Thyroid gland (tissue), 4 donors: ENCODE results near the gene IFNA14.
"Not testable (repeated sequence)": the region's sequence is repeated elsewhere in the genome, so short reads cannot be mapped to it uniquely, and the experiment has no call there.

ENCODE experiments used
- POLR2A ChIP-seq, 2 donors: fragments of 450-650 bp; IDR thresholded peaks; one replicate each; pipeline ENCODE4 v1.6.1; 2017; ENCODE audit warnings: antibody characterized with exemption in 2 of 2, mild to moderate bottlenecking in 2 of 2, moderate library complexity in 1 of 2
- TF ChIP-seq, protein P1 (sequence below), 6 experiments: fragments of 200-600 bp in 3 of 6; fragments of 450-650 bp in 3 of 6; sonication (generic) in 3 of 6; IDR thresholded peaks; one replicate each; pipeline ENCODE4 v1.5.1; 2016 to 2019; ENCODE audit warnings: antibody characterized with exemption in 6 of 6, mild to moderate bottlenecking in 2 of 6, inconsistent platforms in 1 of 6, moderate library complexity in 1 of 6

DNA sequence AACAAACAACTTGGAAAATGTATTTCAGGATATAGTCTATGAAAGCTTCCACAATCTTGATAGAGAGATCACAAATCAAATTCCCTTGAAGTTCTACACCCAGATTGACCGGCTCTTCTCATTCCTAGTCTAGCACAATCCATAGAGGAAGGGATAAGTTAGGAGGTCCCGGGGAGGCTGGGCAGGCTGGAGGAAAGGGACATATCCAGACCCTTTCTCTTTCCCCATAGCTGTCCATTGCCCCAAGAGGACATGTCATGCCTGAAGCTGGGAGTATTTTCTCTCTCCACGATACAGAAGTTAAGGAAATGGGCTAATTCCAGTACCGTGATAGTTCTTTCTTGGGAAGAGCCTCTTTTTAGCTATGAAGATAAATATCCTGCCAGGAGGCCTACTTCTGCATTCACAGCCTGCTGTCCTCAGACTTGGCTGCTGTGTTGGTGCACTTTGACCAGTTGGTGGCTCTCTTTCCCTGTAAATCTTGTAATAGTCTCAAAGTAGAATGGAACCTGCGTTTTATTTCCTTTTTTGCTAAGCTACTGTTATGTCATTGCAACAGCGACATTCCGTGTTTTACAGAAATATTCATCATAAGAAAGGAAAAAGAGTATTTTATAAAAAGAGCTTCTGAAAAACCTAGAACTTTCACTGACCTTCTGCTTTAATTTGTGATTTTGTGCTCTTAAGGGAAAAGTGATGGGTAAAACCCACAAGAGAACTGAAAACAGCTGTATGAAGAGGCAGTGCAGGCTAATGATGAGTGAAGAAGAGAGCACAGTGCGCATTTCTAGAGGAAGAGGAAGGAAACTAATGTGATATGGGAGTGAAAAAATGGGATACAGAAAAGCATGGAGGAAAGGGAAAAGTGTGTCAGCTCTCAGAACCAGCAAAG is 4.1 kb downstream of the IFNA14 start:
- TF ChIP-seq, protein P1, sequence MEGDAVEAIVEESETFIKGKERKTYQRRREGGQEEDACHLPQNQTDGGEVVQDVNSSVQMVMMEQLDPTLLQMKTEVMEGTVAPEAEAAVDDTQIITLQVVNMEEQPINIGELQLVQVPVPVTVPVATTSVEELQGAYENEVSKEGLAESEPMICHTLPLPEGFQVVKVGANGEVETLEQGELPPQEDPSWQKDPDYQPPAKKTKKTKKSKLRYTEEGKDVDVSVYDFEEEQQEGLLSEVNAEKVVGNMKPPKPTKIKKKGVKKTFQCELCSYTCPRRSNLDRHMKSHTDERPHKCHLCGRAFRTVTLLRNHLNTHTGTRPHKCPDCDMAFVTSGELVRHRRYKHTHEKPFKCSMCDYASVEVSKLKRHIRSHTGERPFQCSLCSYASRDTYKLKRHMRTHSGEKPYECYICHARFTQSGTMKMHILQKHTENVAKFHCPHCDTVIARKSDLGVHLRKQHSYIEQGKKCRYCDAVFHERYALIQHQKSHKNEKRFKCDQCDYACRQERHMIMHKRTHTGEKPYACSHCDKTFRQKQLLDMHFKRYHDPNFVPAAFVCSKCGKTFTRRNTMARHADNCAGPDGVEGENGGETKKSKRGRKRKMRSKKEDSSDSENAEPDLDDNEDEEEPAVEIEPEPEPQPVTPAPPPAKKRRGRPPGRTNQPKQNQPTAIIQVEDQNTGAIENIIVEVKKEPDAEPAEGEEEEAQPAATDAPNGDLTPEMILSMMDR (IDR thresholded peaks at IDR 0.05): peak in 5 of 6 experiments; percentile 11 to 52 (median 44)
- TF ChIP-seq POLR2A (IDR thresholded peaks at IDR 0.05): not testable (repeated sequence)
